NCI-H446 treated with DMSO at 0.1 percent for 48 hours (cell line): ENCODE results near the gene SMIM10L1.

ENCODE experiments used
- DNase-seq: peaks from one replicate; lab custom pipeline; 2025; lab: John Stamatoyannopoulos, UW

The SMIM10L1 gene

GRCh38 chr12:11186837-11187236, 15.8 kb downstream of the SMIM10L1 start, which contains the start of gene TAS2R42:
TSS of gene TAS2R42 (minus strand) at chr12:11186937. CDS start at chr12:11186937, 0 bp downstream.
- DNase-seq, result no peak

- DNase-seq, result no peak
These were observed 31.8 kb downstream of the SMIM10L1 start for GRCh38 chr12:11202811-11203210.

GRCh38 chr12:11204173-11204572, 33.2 kb downstream of the SMIM10L1 start:
- DNase-seq, result no peak

GRCh38 chr12:11209113-11209512, 38.1 kb downstream of the SMIM10L1 start:
- DNase-seq, result no peak
